Esophagus muscularis mucosa (tissue), 4 donors: ENCODE data around the gene PKP1. TPM values are rescaled to one million over a fixed set of nuclear protein-coding genes. Genes with fewer than 3 reads are reported as not detected.

Experiments
- DNase-seq: peaks from one replicate; pipeline ENCODE4 v3.0.0-alpha.2; 2017; ENCODE audit errors: extremely low spot score
- H3K27ac ChIP-seq, 4 donors: fragments of 200-600 bp; sonication (generic); replicated peaks in 1 of 4; 1 replicate in 3 of 4; 2 replicates in 1 of 4; pipeline ENCODE4 v1.5.1; 2016 to 2019; ENCODE audit warnings: mild to moderate bottlenecking in 1 of 4
- H3K27me3 ChIP-seq, 4 donors: fragments of 200-600 bp; sonication (generic); one replicate each; pipeline versions ENCODE4 v1.5.1 to v1.6.0; 2016 to 2019
- H3K36me3 ChIP-seq, 4 donors: fragments of 200-600 bp; sonication (generic); one replicate each; pipeline ENCODE4 v1.5.1; 2016 to 2019
- H3K4me1 ChIP-seq, 4 donors: fragments of 200-600 bp; sonication (generic); one replicate each; pipeline ENCODE4 v1.5.1; 2016 to 2019
- H3K4me3 ChIP-seq, 4 donors: fragments of 200-600 bp; sonication (generic); 1 replicate in 2 of 4; 2 replicates in 2 of 4; pipeline ENCODE4 v1.5.1; 2016 to 2019; ENCODE audit warnings: mild to moderate bottlenecking in 4 of 4, moderate library complexity in 1 of 4
- H3K9me3 ChIP-seq, 4 donors: fragments of 200-600 bp; sonication (generic); 1 replicate in 3 of 4; 2 replicates in 1 of 4; pipeline ENCODE4 v1.5.1; 2016 to 2019
- EP300 ChIP-seq: sonication (generic); formaldehyde crosslinking; IDR thresholded peaks from one replicate; pipeline ENCODE4 v1.6.1; 2017; ENCODE audit warnings: antibody characterized with exemption
- POLR2A ChIP-seq: fragments of 450-650 bp; IDR thresholded peaks from one replicate; pipeline ENCODE4 v1.6.1; 2017; ENCODE audit warnings: antibody characterized with exemption, moderate library complexity, mild to moderate bottlenecking, low read depth
- POLR2AphosphoS5 ChIP-seq, 2 donors: sonication (generic); formaldehyde crosslinking; IDR thresholded peaks; one replicate each; pipeline ENCODE4 v1.6.1; 2017; ENCODE audit warnings: antibody characterized with exemption in 2 of 2
- WGBS: methylation state at CpG from one replicate; pipeline ENCODE4 v1.1.5; 2018; 5-methylcytosine and 5-hydroxymethylcytosine counted together
- intact Hi-C: fragments of 100-400 bp; cut with DNase I; formaldehyde crosslinking; loops from one replicate; pipeline ENCODE4 v1.15.1; 2023
- total RNA-seq, 4 donors: library from RNA; depleted of rRNA; stranded (reverse); fragments of >200 nt; gene quantifications; one replicate each; pipeline versions ENCODE4 v1.1.0 to v1.2.1, GENCODE V29; 2016
- TF ChIP-seq, protein P1 (sequence below), 3 experiments: fragments of 200-600 bp in 2 of 3; fragments of 450-650 bp in 1 of 3; sonication (generic) in 2 of 3; IDR thresholded peaks; one replicate each; pipeline ENCODE4 v1.5.1; 2017 to 2019; ENCODE audit warnings: antibody characterized with exemption in 3 of 3, mild to moderate bottlenecking in 2 of 3, moderate library complexity in 1 of 3

PKP1 gene
- total RNA-seq, 4 donors from 2014 or later: 0.50 to 1.9 (median 1.3) TPM

DNA sequence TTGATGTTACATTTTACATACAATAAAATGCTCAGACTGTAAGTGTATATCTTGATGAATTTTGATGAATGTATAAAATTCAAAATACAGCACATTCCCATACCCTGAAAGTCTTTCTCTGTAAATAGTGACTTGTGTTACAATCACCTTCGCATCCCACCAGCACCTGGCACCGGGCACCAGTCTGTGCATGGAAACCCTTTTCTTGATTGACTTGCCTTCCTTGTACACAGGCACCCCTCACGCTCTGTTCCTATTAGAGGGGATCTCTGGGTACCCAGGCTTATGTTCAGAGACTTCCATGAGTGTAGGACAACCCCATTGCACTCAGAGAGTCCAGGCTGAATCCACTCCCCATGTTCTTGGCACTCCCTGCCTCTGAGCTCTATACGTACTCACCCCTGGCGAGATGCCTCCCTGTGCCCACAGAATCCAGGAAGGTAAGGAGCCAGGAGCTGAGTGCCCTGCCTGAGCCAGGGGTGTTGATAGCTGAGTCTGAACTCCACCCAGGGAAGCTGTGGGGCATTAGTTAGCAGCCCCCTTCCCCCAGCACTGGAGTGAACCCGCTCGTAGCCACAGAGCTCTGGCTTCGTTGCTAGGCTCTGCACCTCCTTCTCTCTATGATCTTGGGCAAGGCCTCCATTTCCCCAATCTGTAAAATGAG is 22.5 kb upstream of the PKP1 start:
- H3K9me3 ChIP-seq: no peaks in the 10 kb centered on the region
- 97% methylated on average over 8 of the region's 8 CpGs for WGBS
- H3K4me1 ChIP-seq: peaks cover 7 to 12% (median 12%) of the 10 kb centered on the region in 4 donors
- H3K4me3 ChIP-seq: no peak overlapping the region
- H3K27ac ChIP-seq: no peak overlapping the region
- no peaks in the 10 kb centered on the region for H3K36me3 ChIP-seq
- TF ChIP-seq EP300: no peak
- intact Hi-C loops: no loop called here
- peak; percentile 74 for DNase-seq
- peaks cover 0 to 39% (median 3%) of the 10 kb centered on the region in 4 donors for H3K27me3 ChIP-seq

DNA sequence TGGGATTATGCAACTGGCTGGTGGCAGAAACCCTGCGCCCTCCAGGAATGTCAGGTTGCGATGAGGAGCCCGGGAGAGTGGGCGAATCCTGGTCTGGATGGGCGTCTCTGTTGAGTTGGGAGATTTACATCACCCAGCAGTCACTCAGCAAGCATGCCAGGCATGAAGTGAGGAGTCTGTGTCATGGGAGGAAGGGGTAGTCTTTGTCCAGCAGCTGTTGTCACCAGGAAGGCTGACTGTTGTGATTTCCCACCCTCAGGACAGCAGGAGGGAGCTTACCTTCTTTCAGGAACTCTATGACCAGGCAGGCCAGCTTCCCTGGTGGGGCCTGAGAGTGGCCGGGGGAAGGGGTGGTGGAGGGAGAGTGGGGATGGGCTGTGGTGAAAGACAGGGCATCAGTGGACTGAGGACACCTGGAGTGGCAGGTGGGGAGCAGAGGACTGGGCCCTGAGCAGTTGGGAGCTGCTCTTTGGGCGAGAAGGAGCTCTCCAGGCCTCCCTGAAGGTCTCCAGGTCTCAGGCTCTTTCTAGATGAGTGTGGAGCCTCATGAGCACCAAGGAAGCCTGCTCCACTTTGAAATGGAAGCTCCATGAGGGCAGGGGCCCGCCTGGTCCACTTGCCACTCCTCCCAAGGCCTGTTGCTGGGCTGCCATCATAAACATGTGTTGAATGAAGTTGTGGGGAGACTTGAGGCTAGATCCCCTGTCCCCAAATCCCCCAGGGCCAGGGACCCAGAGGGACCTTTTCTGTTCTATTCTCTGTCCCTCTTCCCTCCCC is 21.3 kb upstream of the PKP1 start:
- peak; percentile 88 for DNase-seq
- Histone ChIP-seq H3K27me3 (peaks cover 0 to 39% (median 3%) of the 10 kb centered on the region in 4 donors), H3K36me3 (no peaks in the 10 kb centered on the region), H3K4me3 (no peak overlapping the region), H3K27ac (no peak overlapping the region), H3K9me3 (no peaks in the 10 kb centered on the region), H3K4me1 (peaks cover 7 to 12% (median 12%) of the 10 kb centered on the region in 4 donors)
- intact Hi-C loops: no loop called here
- TF ChIP-seq, protein P1, sequence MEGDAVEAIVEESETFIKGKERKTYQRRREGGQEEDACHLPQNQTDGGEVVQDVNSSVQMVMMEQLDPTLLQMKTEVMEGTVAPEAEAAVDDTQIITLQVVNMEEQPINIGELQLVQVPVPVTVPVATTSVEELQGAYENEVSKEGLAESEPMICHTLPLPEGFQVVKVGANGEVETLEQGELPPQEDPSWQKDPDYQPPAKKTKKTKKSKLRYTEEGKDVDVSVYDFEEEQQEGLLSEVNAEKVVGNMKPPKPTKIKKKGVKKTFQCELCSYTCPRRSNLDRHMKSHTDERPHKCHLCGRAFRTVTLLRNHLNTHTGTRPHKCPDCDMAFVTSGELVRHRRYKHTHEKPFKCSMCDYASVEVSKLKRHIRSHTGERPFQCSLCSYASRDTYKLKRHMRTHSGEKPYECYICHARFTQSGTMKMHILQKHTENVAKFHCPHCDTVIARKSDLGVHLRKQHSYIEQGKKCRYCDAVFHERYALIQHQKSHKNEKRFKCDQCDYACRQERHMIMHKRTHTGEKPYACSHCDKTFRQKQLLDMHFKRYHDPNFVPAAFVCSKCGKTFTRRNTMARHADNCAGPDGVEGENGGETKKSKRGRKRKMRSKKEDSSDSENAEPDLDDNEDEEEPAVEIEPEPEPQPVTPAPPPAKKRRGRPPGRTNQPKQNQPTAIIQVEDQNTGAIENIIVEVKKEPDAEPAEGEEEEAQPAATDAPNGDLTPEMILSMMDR (IDR thresholded peaks at IDR 0.05): no peak
- TF ChIP-seq POLR2A: no peak
- TF ChIP-seq EP300: no peak
- no peak for TF ChIP-seq POLR2AphosphoS5 (IDR thresholded peaks at IDR 0.05)
- WGBS: 82% methylated on average over 8 of the region's 8 CpGs

DNA sequence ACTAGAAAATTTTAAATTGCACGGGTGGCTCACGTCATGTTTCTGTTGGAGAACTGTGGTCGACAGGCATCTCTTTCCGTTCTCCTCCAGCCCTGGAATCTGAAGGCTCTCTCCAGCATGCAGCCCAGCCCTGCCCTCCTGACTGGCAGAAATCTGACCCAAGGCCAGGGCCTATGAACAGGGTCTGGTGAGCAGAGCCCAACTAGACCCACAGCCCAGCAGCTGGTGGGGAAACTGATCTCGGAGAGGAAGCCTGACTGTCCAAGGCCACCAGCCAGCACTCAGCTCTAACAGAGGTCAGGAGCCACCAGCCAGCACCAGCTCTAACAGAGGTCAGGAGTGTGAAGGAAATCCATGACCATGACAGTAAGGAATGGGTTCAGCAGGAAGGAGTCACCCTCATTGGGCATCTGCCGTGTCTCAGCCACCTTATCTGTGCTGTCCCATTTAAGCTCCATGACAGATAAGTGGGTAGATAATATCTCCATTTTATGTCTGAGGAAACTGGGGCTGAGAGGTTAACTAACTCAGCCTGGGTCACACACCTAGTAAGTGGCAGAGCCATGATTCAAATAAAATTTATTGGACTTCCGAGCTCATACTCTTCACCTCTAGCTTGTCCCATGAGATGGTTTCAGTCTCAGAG is 20.2 kb upstream of the PKP1 start:
- WGBS: 89% methylated on average over 6 of the region's 7 CpGs
- DNase-seq: peak; percentile 60
- intact Hi-C loops: no loop called here

DNA sequence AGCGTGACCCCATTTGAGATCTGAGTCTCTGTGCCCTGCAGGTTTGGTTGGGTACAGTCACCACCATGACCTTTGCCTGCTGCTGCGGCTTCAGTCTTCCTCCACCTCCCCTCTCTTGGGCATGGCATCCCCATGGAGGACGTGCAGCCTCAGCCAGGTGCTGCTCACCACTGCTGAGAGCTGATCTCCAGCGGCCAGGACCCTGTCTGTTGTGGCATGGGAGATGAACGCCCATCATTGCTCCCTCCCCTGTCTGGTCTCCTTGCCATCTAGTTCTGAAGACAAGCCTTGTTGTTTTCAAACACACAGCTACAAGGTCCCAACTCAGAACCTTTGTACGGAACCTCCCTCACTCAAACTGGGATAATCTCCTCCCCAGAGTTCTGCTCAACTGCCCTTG is 19.2 kb upstream of the PKP1 start:
- intact Hi-C loops: no loop called here
- Histone ChIP-seq H3K4me1 (peaks cover 7 to 12% (median 12%) of the 10 kb centered on the region in 4 donors), H3K36me3 (no peaks in the 10 kb centered on the region), H3K27ac (no peak overlapping the region), H3K4me3 (no peak overlapping the region), H3K27me3 (peaks cover 0 to 47% (median 3%) of the 10 kb centered on the region in 4 donors), H3K9me3 (no peaks in the 10 kb centered on the region)
- 100% methylated on average over 6 of the region's 6 CpGs for WGBS
- peak; percentile 53 for DNase-seq
- TF ChIP-seq EP300: no peak
- TF ChIP-seq, protein P1 (IDR thresholded peaks at IDR 0.05): no peak
- no peak for TF ChIP-seq POLR2AphosphoS5 (IDR thresholded peaks at IDR 0.05)
- TF ChIP-seq POLR2A: no peak

More for the DNA sequence above, 20.2 kb upstream of the PKP1 start:
- Histone ChIP-seq H3K4me3 (no peak overlapping the region), H3K4me1 (peaks cover 7 to 12% (median 12%) of the 10 kb centered on the region in 4 donors), H3K27me3 (peaks cover 0 to 46% (median 3%) of the 10 kb centered on the region in 4 donors), H3K27ac (no peak overlapping the region), H3K9me3 (no peaks in the 10 kb centered on the region), H3K36me3 (no peaks in the 10 kb centered on the region)
- TF ChIP-seq, protein P1 (IDR thresholded peaks at IDR 0.05): no peak
- TF ChIP-seq EP300: no peak
- TF ChIP-seq POLR2A: no peak
- TF ChIP-seq POLR2AphosphoS5 (IDR thresholded peaks at IDR 0.05): no peak

DNA sequence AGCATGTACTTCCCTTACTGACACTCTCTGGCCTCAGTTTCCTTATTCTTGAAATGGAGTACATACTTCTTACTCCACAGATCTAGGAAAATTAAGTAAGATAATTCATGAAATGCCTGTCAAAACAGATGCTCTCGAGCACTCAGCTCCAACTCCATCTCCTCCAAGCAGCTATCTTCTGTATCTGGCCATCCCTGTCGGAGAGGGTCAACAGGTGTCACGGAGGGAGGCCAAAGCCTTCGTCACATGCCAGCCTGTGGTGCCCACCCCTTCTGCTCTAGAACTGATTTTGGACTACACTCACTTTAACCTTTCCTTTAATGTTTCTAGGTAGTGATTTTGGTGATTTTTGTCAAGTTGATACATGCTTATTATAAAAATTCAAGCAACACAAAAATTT is 18.8 kb upstream of the PKP1 start:
- TF ChIP-seq POLR2AphosphoS5 (IDR thresholded peaks at IDR 0.05) (no peak), EP300 (no peak), POLR2A (no peak)
- TF ChIP-seq, protein P1 (IDR thresholded peaks at IDR 0.05): no peak
- WGBS: 93% methylated on average over 4 of the region's 4 CpGs
- intact Hi-C loops: no loop called here
- Histone ChIP-seq H3K9me3 (no peaks in the 10 kb centered on the region), H3K4me1 (peaks cover 6 to 9% (median 8%) of the 10 kb centered on the region in 4 donors), H3K27ac (no peak overlapping the region), H3K4me3 (no peak overlapping the region), H3K36me3 (no peaks in the 10 kb centered on the region), H3K27me3 (peaks cover 0 to 43% (median 3%) of the 10 kb centered on the region in 4 donors)
- DNase-seq: peak; percentile 87
